PC-3 (cell line): Measurements from ENCODE around the gene CXCL3. TPM values are rescaled to one million over a fixed set of nuclear protein-coding genes. Genes with fewer than 3 reads are reported as not detected.

Experiments used
- ATAC-seq: fragments of 200-7000 bp; cut with Tn5 transposase; 2 replicates; pipeline ENCODE4 v1.9.1; 2020; ENCODE audit warnings: mild to moderate bottlenecking, moderate library complexity
- BruUV-seq: library from RNA; stranded (reverse); fragments of 400-500 nt; replicated peaks from 2 replicates; lab custom pipeline; 2021; lab: Mats Ljungman, UMichigan
- CTCF ChIA-PET: fragments of 300-600 bp; sonication (Branson Sonifier 250); formaldehyde crosslinking; loops from one replicate; lab custom pipeline; 2022; ENCODE audit warnings: antibody characterized with exemption; lab: Charles Lee
- POLR2A ChIA-PET: fragments of 300-600 bp; sonication (Branson Sonifier 250); formaldehyde crosslinking; loops from one replicate; lab custom pipeline; 2022; ENCODE audit warnings: antibody characterized with exemption; ENCODE audit not compliant: unreplicated experiment; lab: Charles Lee
- DNase-seq: peaks from one replicate; pipeline ENCODE4 v3.0.0-alpha.2; 2015
- H2AFZ ChIP-seq: fragments of 300-600 bp; sonication (generic); 2 replicates; pipeline ENCODE4 v1.6.0; 2016; ENCODE audit warnings: antibody characterized with exemption, low read length
- H3F3A ChIP-seq: fragments of 300-600 bp; sonication (generic); one replicate; pipeline ENCODE4 v1.6.0; 2017; ENCODE audit warnings: antibody characterized with exemption, low read length, control low read depth, mild to moderate bottlenecking; ENCODE audit not compliant: unreplicated experiment
- H3K27ac ChIP-seq: fragments of 300-600 bp; sonication (generic); 2 replicates; pipeline ENCODE4 v1.5.1; 2016; ENCODE audit warnings: mild to moderate bottlenecking, low read length
- H3K27me3 ChIP-seq: fragments of 300-600 bp; sonication (generic); 2 replicates; pipeline ENCODE4 v1.6.1; 2016; ENCODE audit warnings: low read length, mixed read lengths
- H3K36me3 ChIP-seq: fragments of 300-600 bp; sonication (generic); 2 replicates; pipeline ENCODE4 v1.6.1; 2016; ENCODE audit warnings: low read depth, mixed run types, low read length, mixed read lengths
- H3K4me1 ChIP-seq: fragments of 300-600 bp; sonication (generic); 2 replicates; pipeline ENCODE4 v1.5.1; 2016; ENCODE audit warnings: low read length; ENCODE audit not compliant: insufficient read depth
- H3K4me2 ChIP-seq: fragments of 300-600 bp; sonication (generic); 2 replicates; pipeline ENCODE4 v1.6.0; 2016; ENCODE audit warnings: low read length
- H3K4me3 ChIP-seq: fragments of 300-600 bp; sonication (generic); 2 replicates; pipeline ENCODE4 v1.5.1; 2016; ENCODE audit warnings: mild to moderate bottlenecking, low read length, mixed read lengths
- H3K79me2 ChIP-seq: fragments of 300-600 bp; sonication (generic); 2 replicates; pipeline ENCODE4 v1.6.1; 2017; ENCODE audit warnings: low read length, mixed read lengths
- H3K9ac ChIP-seq: fragments of 300-600 bp; sonication (generic); 2 replicates; pipeline ENCODE4 v1.6.0; 2016; ENCODE audit warnings: mild to moderate bottlenecking, low read length
- H3K9me2 ChIP-seq: fragments of 300-600 bp; sonication (generic); replicated peaks from 2 replicates; pipeline ENCODE4 v1.6.1; 2016; ENCODE audit warnings: mixed run types, low read length, mixed read lengths
- H3K9me3 ChIP-seq: fragments of 300-600 bp; sonication (generic); 2 replicates; pipeline ENCODE4 v1.6.1; 2016; ENCODE audit warnings: low read length, mixed read lengths
- H4K20me1 ChIP-seq: fragments of 300-600 bp; sonication (generic); 2 replicates; pipeline ENCODE4 v1.6.1; 2016; ENCODE audit warnings: low read length, mixed read lengths
- CTCF ChIP-seq: fragments of 300-600 bp; sonication (generic); conservative IDR thresholded peaks from 2 replicates; pipeline ENCODE4 v1.5.1; 2017; ENCODE audit warnings: antibody characterized with exemption, low read depth, mild to moderate bottlenecking, low read length
- EZH2 ChIP-seq: fragments of 300-600 bp; sonication (generic); IDR thresholded peaks from one replicate; pipeline ENCODE4 v1.6.1; 2017; ENCODE audit warnings: antibody characterized with exemption, mild to moderate bottlenecking, low read length; ENCODE audit not compliant: unreplicated experiment
- EZH2phosphoT487 ChIP-seq: fragments of 300-600 bp; sonication (generic); IDR thresholded peaks from 2 replicates; pipeline ENCODE4 v1.6.1; 2018; ENCODE audit warnings: mild to moderate bottlenecking, antibody characterized with exemption, low read length, borderline replicate concordance
- intact Hi-C: fragments of 100-400 bp; cut with micrococcal nuclease; formaldehyde crosslinking; loops from 2 replicates; pipeline ENCODE4 v1.9.0; 2023
- total RNA-seq: library from RNA; depleted of rRNA; stranded (reverse); fragments of >200 nt; gene quantifications from 2 replicates; pipeline ENCODE4 v1.2.3, GENCODE V29; 2014

Gene CXCL3
- total RNA-seq, 1 experiment from 2014 or later: 28.9 TPM

- no peaks in the 10 kb centered on the region for H4K20me1 ChIP-seq
Observed at GRCh38 chr4:74016068-74016467, 22.4 kb downstream of the CXCL3 start.

GRCh38 chr4:74015126-74015780 lies 23.2 kb downstream of the CXCL3 start:
- no peaks in the 10 kb centered on the region for H3K36me3 ChIP-seq
- H3K4me1 ChIP-seq: peaks cover 24% of the 10 kb centered on the region
- no peak for TF ChIP-seq CTCF
- H3F3A ChIP-seq: peaks cover 9% of the 10 kb centered on the region
- ChIA-PET POLR2A (interaction anchor here (0.6 to 2.1 kb wide), 2 partner anchors 94 to 133 kb away, joined by 5 to 6 read pairs; no protein-coding TSS in a partner anchor), CTCF (interaction anchor here (0.6 kb wide), 1 partner anchor 162 kb away, joined by 3 read pairs; the partner anchor contains the start of gene PF4V1)
- H3K4me3 ChIP-seq: no peak overlapping the region
- peak overlapping the region; percentile 91 for H3K27ac ChIP-seq
- no peaks in the 10 kb centered on the region for H3K9me3 ChIP-seq
- H3K4me2 ChIP-seq: peak overlapping the region; percentile 20
- ATAC-seq: no peak
- no peaks in the 10 kb centered on the region for H3K27me3 ChIP-seq
- peak overlapping the region; percentile 12 for H3K9ac ChIP-seq
- no peak for DNase-seq
- no peaks in the 10 kb centered on the region for H3K79me2 ChIP-seq
- no peaks in the 10 kb centered on the region for H4K20me1 ChIP-seq
- H2AFZ ChIP-seq: no peak overlapping the region
- no peaks in the 10 kb centered on the region for H3K9me2 ChIP-seq
- TSS peak; percentile 57 for BruUV-seq
- intact Hi-C loops: loop anchor here (5.0 kb wide), 2 partner anchors 68 to 148 kb away; partner anchors contain the start of gene CXCL1

More at GRCh38 chr4:74016068-74016467, 22.4 kb downstream of the CXCL3 start:
- ATAC-seq (peak; percentile 94), DNase-seq (peak; percentile 94)
- Histone ChIP-seq H3K36me3 (no peaks in the 10 kb centered on the region), H3K9ac (peak overlapping the region; percentile 64), H3K27ac (peak overlapping the region; percentile 91), H3K27me3 (no peaks in the 10 kb centered on the region), H3K9me2 (no peaks in the 10 kb centered on the region), H3K4me1 (peaks cover 24% of the 10 kb centered on the region), H3K9me3 (no peaks in the 10 kb centered on the region), H2AFZ (no peak overlapping the region), H3K79me2 (no peaks in the 10 kb centered on the region), H3K4me3 (no peak overlapping the region), H3K4me2 (peak overlapping the region; percentile 66), H3F3A (peaks cover 9% of the 10 kb centered on the region)
- no TSS peak for BruUV-seq
- TF ChIP-seq CTCF (no peak), EZH2 (no peak), EZH2phosphoT487 (no peak)
- intact Hi-C loops: loop anchor here (2.0 to 5.0 kb wide), 3 partner anchors 21 to 149 kb away; partner anchors contain the start of gene CXCL1
- ChIA-PET CTCF (no interaction called here), POLR2A (interaction anchor here (0.6 to 2.1 kb wide), 2 partner anchors 93 to 132 kb away, joined by 5 to 6 read pairs; no protein-coding TSS in a partner anchor)

GRCh38 chr4:74014332-74014731 lies 24.2 kb downstream of the CXCL3 start:
- Histone ChIP-seq H3K9me3 (no peaks in the 10 kb centered on the region), H3K27me3 (no peaks in the 10 kb centered on the region), H4K20me1 (no peaks in the 10 kb centered on the region), H3K79me2 (no peaks in the 10 kb centered on the region), H3K9me2 (no peaks in the 10 kb centered on the region), H3K9ac (no peak overlapping the region), H3K4me2 (no peak overlapping the region), H2AFZ (no peak overlapping the region), H3K4me1 (peaks cover 24% of the 10 kb centered on the region), H3F3A (peaks cover 9% of the 10 kb centered on the region), H3K4me3 (no peak overlapping the region), H3K36me3 (no peaks in the 10 kb centered on the region), H3K27ac (no peak overlapping the region)
- DNase-seq: peak; percentile 43
- POLR2A ChIA-PET: no interaction called here
- intact Hi-C loops: no loop called here
- TF ChIP-seq EZH2 (no peak), EZH2phosphoT487 (no peak), CTCF (no peak)
- BruUV-seq: no TSS peak
- CTCF ChIA-PET: no interaction called here
- ATAC-seq: no peak
